SK-N-SH (cell line): Measurements from ENCODE around the gene CAMK2D. TPM values are rescaled to one million over a fixed set of nuclear protein-coding genes. Genes with fewer than 3 reads are reported as not detected.

Experiments used
- CTCF ChIA-PET: fragments of 300-600, 350-600 bp; formaldehyde crosslinking; extraction: SDS; loops from one replicate; lab custom pipeline; 2021; lab: Yijun Ruan, JAX
- POLR2A ChIA-PET: fragments of 350-600 bp; sonication (Branson Sonifier 250); formaldehyde crosslinking; extraction: SDS; loops from one replicate; lab custom pipeline; 2020; ENCODE audit warnings: antibody characterized with exemption, inconsistent platforms; lab: Yijun Ruan, JAX
- DNase-seq: peaks from one replicate; pipeline ENCODE4 v3.0.0; 2012
- H2AFZ ChIP-seq: fragments of 200-600 bp; sonication (generic); 2 replicates; pipeline ENCODE4 v1.8.1; 2016; ENCODE audit warnings: antibody characterized with exemption, mild to moderate bottlenecking, low read depth
- H3F3A ChIP-seq: fragments of 200-600 bp; sonication (generic); replicated peaks from 2 replicates; pipeline ENCODE3; 2016; ENCODE audit warnings: antibody characterized with exemption, mild to moderate bottlenecking; ENCODE audit not compliant: insufficient read depth
- H3K27ac ChIP-seq, 2 experiments: fragments of 200-500 bp in 1 of 2; fragments of 200-600 bp in 1 of 2; sonication (Bioruptor generic) in 1 of 2; sonication (generic), shearing (Covaris generic) in 1 of 2; 2 replicates each; pipeline versions ENCODE4 v1.5.1 to v1.6.1; 2014 to 2016; ENCODE audit warnings: low read depth in 2 of 2, inconsistent platforms in 1 of 2, low read length in 1 of 2, mild to moderate bottlenecking in 1 of 2, mixed read lengths in 1 of 2
- H3K27me3 ChIP-seq: fragments of 200-600 bp; sonication (generic), shearing (Covaris generic); 2 replicates; pipeline ENCODE4 v1.6.1; 2016; ENCODE audit warnings: mixed run types; ENCODE audit not compliant: insufficient read depth
- H3K36me3 ChIP-seq, 2 experiments: fragments of 200-500 bp in 1 of 2; fragments of 200-600 bp in 1 of 2; sonication (Bioruptor generic) in 1 of 2; sonication (generic) in 1 of 2; replicated peaks in 1 of 2; 2 replicates each; pipeline versions ENCODE3 to v1.5.1; 2014 to 2016; ENCODE audit warnings: low read length in 1 of 2, mild to moderate bottlenecking in 1 of 2; ENCODE audit not compliant: insufficient read depth in 2 of 2, control insufficient read depth in 1 of 2
- H3K4me1 ChIP-seq, 2 experiments: fragments of 200-500 bp in 1 of 2; fragments of 200-600 bp in 1 of 2; sonication (Bioruptor generic) in 1 of 2; sonication (generic), shearing (Covaris generic) in 1 of 2; 2 replicates each; pipeline versions ENCODE4 v1.5.1 to v1.6.1; 2014 to 2016; ENCODE audit warnings: low read depth in 1 of 2, low read length in 1 of 2, mixed run types in 1 of 2; ENCODE audit not compliant: insufficient read depth in 2 of 2, control insufficient read depth in 1 of 2
- H3K4me2 ChIP-seq: fragments of 200-600 bp; sonication (generic), shearing (Covaris generic); 2 replicates; pipeline ENCODE4 v1.6.1; 2017; ENCODE audit warnings: mixed run types
- H3K4me3 ChIP-seq, 2 experiments: fragments of 200-500 bp in 1 of 2; fragments of 200-600 bp in 1 of 2; sonication (Bioruptor generic) in 1 of 2; sonication (generic), shearing (Covaris generic) in 1 of 2; 2 replicates each; pipeline versions ENCODE4 v1.5.1 to v1.8.1; 2014 to 2016; ENCODE audit warnings: low read depth in 2 of 2, inconsistent platforms in 1 of 2, low read length in 1 of 2, mild to moderate bottlenecking in 1 of 2, mixed read lengths in 1 of 2, moderate library complexity in 1 of 2
- H3K79me2 ChIP-seq: fragments of 200-600 bp; sonication (generic); 2 replicates; pipeline ENCODE4 v1.8.1; 2017; ENCODE audit warnings: mild to moderate bottlenecking; ENCODE audit not compliant: insufficient read depth
- H3K9ac ChIP-seq: fragments of 200-600 bp; sonication (generic); 2 replicates; pipeline ENCODE4 v1.6.1; 2017; ENCODE audit warnings: mixed run types
- H3K9me2 ChIP-seq: fragments of 200-600 bp; sonication (generic); 2 replicates; pipeline ENCODE4 v1.6.1; 2017; ENCODE audit warnings: mixed run types
- H3K9me3 ChIP-seq: fragments of 200-600 bp; sonication (generic); 2 replicates; pipeline ENCODE4 v1.6.1; 2017; ENCODE audit warnings: mixed run types, mild to moderate bottlenecking, moderate library complexity
- H4K20me1 ChIP-seq: fragments of 200-600 bp; sonication (generic); 2 replicates; pipeline ENCODE4 v1.6.1; 2017; ENCODE audit warnings: mild to moderate bottlenecking, mixed run types; ENCODE audit not compliant: insufficient read depth
- CTCF ChIP-seq: fragments of 200-600 bp; sonication (generic); IDR thresholded peaks from 2 replicates; pipeline ENCODE4 v1.6.1; 2017; ENCODE audit warnings: antibody characterized with exemption, mild to moderate bottlenecking, moderate library complexity
- FOSL2 ChIP-seq: IDR thresholded peaks from 2 replicates; pipeline ENCODE4 v1.4.0; 2012; ENCODE audit warnings: low read depth, mild to moderate bottlenecking, moderate library complexity, borderline replicate concordance
- FOXJ3 ChIP-seq: sonication (generic); formaldehyde crosslinking; IDR thresholded peaks from 2 replicates; pipeline ENCODE4 v1.5.1; 2020; ENCODE audit warnings: mild to moderate bottlenecking, missing genetic modification reagents
- GABPA ChIP-seq: IDR thresholded peaks from 2 replicates; pipeline ENCODE4 v1.4.0; 2012; ENCODE audit warnings: low read depth, mild to moderate bottlenecking
- GATA2 ChIP-seq: sonication (generic); formaldehyde crosslinking; IDR thresholded peaks from 2 replicates; pipeline ENCODE4 v1.5.0; 2020; ENCODE audit warnings: mild to moderate bottlenecking, missing genetic modification reagents
- JUND ChIP-seq: IDR thresholded peaks from 2 replicates; pipeline ENCODE4 v1.4.0; 2012
- MEF2A ChIP-seq: IDR thresholded peaks from 2 replicates; pipeline ENCODE4 v1.4.0; 2012; ENCODE audit warnings: low read depth, borderline replicate concordance
- MXI1 ChIP-seq: IDR thresholded peaks from 2 replicates; pipeline ENCODE4 v1.6.1; 2012; ENCODE audit warnings: mild to moderate bottlenecking, low read depth, low read length, improper control_type of control experiment
- NRF1 ChIP-seq: IDR thresholded peaks from 2 replicates; pipeline ENCODE4 v1.6.1; 2012; ENCODE audit warnings: low read depth, mild to moderate bottlenecking, low read length
- POLR2AphosphoS5 ChIP-seq: IDR thresholded peaks from 2 replicates; pipeline ENCODE4 v1.6.1; 2012; ENCODE audit warnings: low read depth, low read length
- RAD21 ChIP-seq: IDR thresholded peaks from 2 replicates; pipeline ENCODE4 v1.6.1; 2012; ENCODE audit warnings: mild to moderate bottlenecking, low read length
- RCOR1 ChIP-seq: fragments of 150-350 bp; IDR thresholded peaks from 2 replicates; pipeline ENCODE4 v1.6.1; 2017; ENCODE audit warnings: antibody characterized with exemption, low read length
- SIN3A ChIP-seq: IDR thresholded peaks from 2 replicates; pipeline ENCODE4 v1.6.1; 2012; ENCODE audit warnings: low read depth, mild to moderate bottlenecking, low read length, moderate library complexity, borderline replicate concordance
- TAF1 ChIP-seq: IDR thresholded peaks from 2 replicates; pipeline ENCODE4 v1.6.1; 2012; ENCODE audit warnings: low read depth, mild to moderate bottlenecking, low read length, moderate library complexity, borderline replicate concordance
- TCF12 ChIP-seq: IDR thresholded peaks from 2 replicates; pipeline ENCODE4 v1.4.0; 2012
- TEAD4 ChIP-seq: IDR thresholded peaks from 2 replicates; pipeline ENCODE4 v1.4.0; 2012; ENCODE audit warnings: mild to moderate bottlenecking, borderline replicate concordance; ENCODE audit not compliant: insufficient read depth
- USF1 ChIP-seq: IDR thresholded peaks from 2 replicates; pipeline ENCODE4 v1.4.0; 2012; ENCODE audit warnings: low read depth, borderline replicate concordance
- WGBS: methylation state at CpG from one replicate; pipeline ENCODE4 v1.1.6; 2017; ENCODE audit warnings: low lambda C conversion rate; 5-methylcytosine and 5-hydroxymethylcytosine counted together
- polyA plus RNA-seq, 3 experiments: library from polyadenylated mRNA; depleted of rRNA; stranded (reverse); fragments of >200 nt; gene quantifications; 2 replicates each; pipeline ENCODE4 v1.2.3, GENCODE V29; 2012
- TF ChIP-seq, protein P1 (sequence below): IDR thresholded peaks from 2 replicates; pipeline ENCODE4 v1.6.1; 2012; ENCODE audit warnings: mild to moderate bottlenecking, low read depth, low read length, moderate library complexity
- TF ChIP-seq, protein P2 (sequence below): fragments of 150-350 bp; IDR thresholded peaks from 2 replicates; pipeline ENCODE4 v1.6.1; 2017; ENCODE audit warnings: antibody characterized with exemption, low read length, low read depth, borderline replicate concordance
- TF ChIP-seq, protein P3 (sequence below): IDR thresholded peaks from 2 replicates; pipeline ENCODE4 v1.4.0; 2012; ENCODE audit warnings: low read depth
- TF ChIP-seq, protein P4 (sequence below): IDR thresholded peaks from 2 replicates; pipeline ENCODE4; 2012

CAMK2D gene
- polyA plus RNA-seq, 1 of the 3 experiments (the other 2 are of a cell fraction), result 17.0 TPM

DNA sequence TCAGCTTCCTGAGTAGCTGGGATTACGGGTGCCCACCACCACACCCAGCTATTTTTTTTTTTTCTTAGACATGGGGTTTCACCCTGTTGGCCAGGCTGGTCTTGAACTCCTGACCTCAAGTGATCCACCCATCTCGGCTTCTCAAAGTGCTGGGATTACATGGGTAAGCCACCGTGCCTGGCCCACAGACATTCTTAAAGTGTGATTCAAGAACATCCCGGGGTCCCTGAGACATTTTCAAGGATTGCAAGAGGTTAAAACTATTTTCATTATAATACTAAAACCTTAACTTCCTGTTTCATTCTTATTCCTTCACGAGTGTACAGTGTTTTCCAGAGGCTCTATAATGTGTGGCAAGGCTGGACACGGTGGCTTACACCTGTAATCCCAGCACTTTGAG lies 318.7 kb downstream of the CAMK2D start (continued):
- TF ChIP-seq MXI1 (no peak), JUND (no peak)

- 95% methylated on average over 4 of the region's 4 CpGs for WGBS
- H3K27me3 ChIP-seq, result no peaks in the 10 kb centered on the region
- no peaks in the 10 kb centered on the region for H3K79me2 ChIP-seq
- H3K4me2 ChIP-seq, result no peak overlapping the region
- TF ChIP-seq, protein P1, sequence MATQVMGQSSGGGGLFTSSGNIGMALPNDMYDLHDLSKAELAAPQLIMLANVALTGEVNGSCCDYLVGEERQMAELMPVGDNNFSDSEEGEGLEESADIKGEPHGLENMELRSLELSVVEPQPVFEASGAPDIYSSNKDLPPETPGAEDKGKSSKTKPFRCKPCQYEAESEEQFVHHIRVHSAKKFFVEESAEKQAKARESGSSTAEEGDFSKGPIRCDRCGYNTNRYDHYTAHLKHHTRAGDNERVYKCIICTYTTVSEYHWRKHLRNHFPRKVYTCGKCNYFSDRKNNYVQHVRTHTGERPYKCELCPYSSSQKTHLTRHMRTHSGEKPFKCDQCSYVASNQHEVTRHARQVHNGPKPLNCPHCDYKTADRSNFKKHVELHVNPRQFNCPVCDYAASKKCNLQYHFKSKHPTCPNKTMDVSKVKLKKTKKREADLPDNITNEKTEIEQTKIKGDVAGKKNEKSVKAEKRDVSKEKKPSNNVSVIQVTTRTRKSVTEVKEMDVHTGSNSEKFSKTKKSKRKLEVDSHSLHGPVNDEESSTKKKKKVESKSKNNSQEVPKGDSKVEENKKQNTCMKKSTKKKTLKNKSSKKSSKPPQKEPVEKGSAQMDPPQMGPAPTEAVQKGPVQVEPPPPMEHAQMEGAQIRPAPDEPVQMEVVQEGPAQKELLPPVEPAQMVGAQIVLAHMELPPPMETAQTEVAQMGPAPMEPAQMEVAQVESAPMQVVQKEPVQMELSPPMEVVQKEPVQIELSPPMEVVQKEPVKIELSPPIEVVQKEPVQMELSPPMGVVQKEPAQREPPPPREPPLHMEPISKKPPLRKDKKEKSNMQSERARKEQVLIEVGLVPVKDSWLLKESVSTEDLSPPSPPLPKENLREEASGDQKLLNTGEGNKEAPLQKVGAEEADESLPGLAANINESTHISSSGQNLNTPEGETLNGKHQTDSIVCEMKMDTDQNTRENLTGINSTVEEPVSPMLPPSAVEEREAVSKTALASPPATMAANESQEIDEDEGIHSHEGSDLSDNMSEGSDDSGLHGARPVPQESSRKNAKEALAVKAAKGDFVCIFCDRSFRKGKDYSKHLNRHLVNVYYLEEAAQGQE, result no peak
- no peak for TF ChIP-seq TEAD4
- TF ChIP-seq, protein P2, sequence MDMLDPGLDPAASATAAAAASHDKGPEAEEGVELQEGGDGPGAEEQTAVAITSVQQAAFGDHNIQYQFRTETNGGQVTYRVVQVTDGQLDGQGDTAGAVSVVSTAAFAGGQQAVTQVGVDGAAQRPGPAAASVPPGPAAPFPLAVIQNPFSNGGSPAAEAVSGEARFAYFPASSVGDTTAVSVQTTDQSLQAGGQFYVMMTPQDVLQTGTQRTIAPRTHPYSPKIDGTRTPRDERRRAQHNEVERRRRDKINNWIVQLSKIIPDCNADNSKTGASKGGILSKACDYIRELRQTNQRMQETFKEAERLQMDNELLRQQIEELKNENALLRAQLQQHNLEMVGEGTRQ, result no peak
- no peak for TF ChIP-seq FOXJ3
- TF ChIP-seq NRF1, result no peak
- no peak for TF ChIP-seq SIN3A
- TF ChIP-seq TCF12, result no peak
- no peak for TF ChIP-seq FOSL2
- TF ChIP-seq GABPA, result no peak
- TF ChIP-seq, protein P3, sequence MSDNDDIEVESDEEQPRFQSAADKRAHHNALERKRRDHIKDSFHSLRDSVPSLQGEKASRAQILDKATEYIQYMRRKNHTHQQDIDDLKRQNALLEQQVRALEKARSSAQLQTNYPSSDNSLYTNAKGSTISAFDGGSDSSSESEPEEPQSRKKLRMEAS, result no peak
- TF ChIP-seq GATA2, result no peak
- TF ChIP-seq, protein P4, sequence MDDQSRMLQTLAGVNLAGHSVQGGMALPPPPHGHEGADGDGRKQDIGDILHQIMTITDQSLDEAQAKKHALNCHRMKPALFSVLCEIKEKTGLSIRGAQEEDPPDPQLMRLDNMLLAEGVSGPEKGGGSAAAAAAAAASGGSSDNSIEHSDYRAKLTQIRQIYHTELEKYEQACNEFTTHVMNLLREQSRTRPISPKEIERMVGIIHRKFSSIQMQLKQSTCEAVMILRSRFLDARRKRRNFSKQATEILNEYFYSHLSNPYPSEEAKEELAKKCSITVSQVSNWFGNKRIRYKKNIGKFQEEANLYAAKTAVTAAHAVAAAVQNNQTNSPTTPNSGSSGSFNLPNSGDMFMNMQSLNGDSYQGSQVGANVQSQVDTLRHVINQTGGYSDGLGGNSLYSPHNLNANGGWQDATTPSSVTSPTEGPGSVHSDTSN, result no peak
- no peak for TF ChIP-seq RAD21
- TF ChIP-seq MEF2A, result no peak
- TF ChIP-seq TAF1, result no peak
- TF ChIP-seq CTCF, result no peak
- no peak for TF ChIP-seq POLR2AphosphoS5
- no peak for TF ChIP-seq USF1
- no peak for TF ChIP-seq RCOR1
- TF ChIP-seq JUND, result no peak
- no peaks in the 10 kb centered on the region for H3K9me2 ChIP-seq
- no peak overlapping the region for H3K27ac ChIP-seq
- CTCF ChIA-PET, result no interaction called here
- H3K4me3 ChIP-seq, result no peak overlapping the region
- DNase-seq, result no peak
- peaks cover 31% of the 10 kb centered on the region for H3F3A ChIP-seq
- H3K9ac ChIP-seq, result no peak overlapping the region
- H2AFZ ChIP-seq, result no peak overlapping the region
- peaks cover 0 to 34% of the 10 kb centered on the region in 2 experiments; a peak in 3 of 4 replicates for H3K4me1 ChIP-seq
- POLR2A ChIA-PET, result no interaction called here
- no peaks in the 10 kb centered on the region for H3K9me3 ChIP-seq
- H3K36me3 ChIP-seq, result no peaks in the 10 kb centered on the region
- no peaks in the 10 kb centered on the region for H4K20me1 ChIP-seq
These were observed 321.2 kb downstream of the CAMK2D start for GRCh38 chr4:113440371-113440770.
